Uterus (tissue), 2 donors: ENCODE measurements around the gene TCAIM.

Experiments used
- POLR2A ChIP-seq, 2 donors: fragments of 450-650 bp; IDR thresholded peaks; one replicate each; pipeline ENCODE4 v1.6.1; 2016; ENCODE audit warnings: antibody characterized with exemption in 2 of 2, mild to moderate bottlenecking in 1 of 2, moderate library complexity in 1 of 2
- TF ChIP-seq, protein P1 (sequence below), 4 experiments: fragments of 200-600 bp in 2 of 4; fragments of 450-650 bp in 2 of 4; sonication (generic) in 2 of 4; IDR thresholded peaks; one replicate each; pipeline ENCODE4 v1.5.1; 2016 to 2019; ENCODE audit warnings: antibody characterized with exemption in 4 of 4, mild to moderate bottlenecking in 2 of 4, moderate library complexity in 1 of 4

DNA sequence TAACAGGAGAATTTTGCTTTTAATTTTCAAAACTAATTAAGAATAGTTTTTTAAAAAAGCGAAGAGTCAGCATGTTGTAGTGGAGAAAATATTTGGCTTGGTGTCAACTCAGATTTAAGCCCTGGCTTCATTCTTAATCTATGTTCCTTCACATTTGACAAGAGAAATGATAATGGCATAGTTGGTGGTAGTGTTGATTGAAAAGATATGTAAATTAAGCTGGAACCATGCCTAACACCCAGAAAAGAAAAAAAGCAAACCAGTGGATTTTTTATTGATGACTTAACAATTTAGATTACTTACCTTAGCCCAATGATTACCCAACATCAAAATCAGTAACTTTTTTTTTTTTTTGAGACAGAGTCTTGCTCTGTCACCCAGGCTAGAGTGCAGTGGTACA lies 27.4 kb downstream of the TCAIM start:
- TF ChIP-seq POLR2A (IDR thresholded peaks at IDR 0.05) = no peak
- TF ChIP-seq, protein P1, sequence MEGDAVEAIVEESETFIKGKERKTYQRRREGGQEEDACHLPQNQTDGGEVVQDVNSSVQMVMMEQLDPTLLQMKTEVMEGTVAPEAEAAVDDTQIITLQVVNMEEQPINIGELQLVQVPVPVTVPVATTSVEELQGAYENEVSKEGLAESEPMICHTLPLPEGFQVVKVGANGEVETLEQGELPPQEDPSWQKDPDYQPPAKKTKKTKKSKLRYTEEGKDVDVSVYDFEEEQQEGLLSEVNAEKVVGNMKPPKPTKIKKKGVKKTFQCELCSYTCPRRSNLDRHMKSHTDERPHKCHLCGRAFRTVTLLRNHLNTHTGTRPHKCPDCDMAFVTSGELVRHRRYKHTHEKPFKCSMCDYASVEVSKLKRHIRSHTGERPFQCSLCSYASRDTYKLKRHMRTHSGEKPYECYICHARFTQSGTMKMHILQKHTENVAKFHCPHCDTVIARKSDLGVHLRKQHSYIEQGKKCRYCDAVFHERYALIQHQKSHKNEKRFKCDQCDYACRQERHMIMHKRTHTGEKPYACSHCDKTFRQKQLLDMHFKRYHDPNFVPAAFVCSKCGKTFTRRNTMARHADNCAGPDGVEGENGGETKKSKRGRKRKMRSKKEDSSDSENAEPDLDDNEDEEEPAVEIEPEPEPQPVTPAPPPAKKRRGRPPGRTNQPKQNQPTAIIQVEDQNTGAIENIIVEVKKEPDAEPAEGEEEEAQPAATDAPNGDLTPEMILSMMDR (IDR thresholded peaks at IDR 0.05) = no peak
